ENCODE data around the gene ZNF527.
A peak's percentile ranks its signal among the peaks of the same experiment; 100 is the strongest.
"Not testable (repeated sequence)": the region's sequence is repeated elsewhere in the genome, so short reads cannot be mapped to it uniquely, and the experiment has no call there.

Gene ZNF527

DNA sequence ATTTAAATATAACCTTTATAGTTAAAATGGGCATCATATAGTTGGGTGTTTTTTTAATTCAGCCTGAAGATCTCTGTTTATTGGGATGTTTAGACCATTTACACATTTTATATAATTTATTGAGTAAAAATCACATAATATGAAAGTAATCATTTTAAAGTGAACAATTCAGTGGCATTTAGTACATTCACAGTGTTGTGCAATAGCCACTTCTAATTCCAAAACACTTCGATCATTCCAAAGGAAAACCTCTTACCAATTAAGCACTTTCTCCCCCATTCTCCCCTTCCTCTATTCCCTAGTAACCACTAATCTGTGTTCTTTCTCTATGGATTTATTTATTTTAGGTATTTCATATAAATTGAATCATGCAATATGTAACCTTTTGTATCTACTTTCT, 30.2 kb downstream of the ZNF527 start:
- DNase-seq (ENCODE audit: low read depth) = no peak
- TF ChIP-seq, protein P1, sequence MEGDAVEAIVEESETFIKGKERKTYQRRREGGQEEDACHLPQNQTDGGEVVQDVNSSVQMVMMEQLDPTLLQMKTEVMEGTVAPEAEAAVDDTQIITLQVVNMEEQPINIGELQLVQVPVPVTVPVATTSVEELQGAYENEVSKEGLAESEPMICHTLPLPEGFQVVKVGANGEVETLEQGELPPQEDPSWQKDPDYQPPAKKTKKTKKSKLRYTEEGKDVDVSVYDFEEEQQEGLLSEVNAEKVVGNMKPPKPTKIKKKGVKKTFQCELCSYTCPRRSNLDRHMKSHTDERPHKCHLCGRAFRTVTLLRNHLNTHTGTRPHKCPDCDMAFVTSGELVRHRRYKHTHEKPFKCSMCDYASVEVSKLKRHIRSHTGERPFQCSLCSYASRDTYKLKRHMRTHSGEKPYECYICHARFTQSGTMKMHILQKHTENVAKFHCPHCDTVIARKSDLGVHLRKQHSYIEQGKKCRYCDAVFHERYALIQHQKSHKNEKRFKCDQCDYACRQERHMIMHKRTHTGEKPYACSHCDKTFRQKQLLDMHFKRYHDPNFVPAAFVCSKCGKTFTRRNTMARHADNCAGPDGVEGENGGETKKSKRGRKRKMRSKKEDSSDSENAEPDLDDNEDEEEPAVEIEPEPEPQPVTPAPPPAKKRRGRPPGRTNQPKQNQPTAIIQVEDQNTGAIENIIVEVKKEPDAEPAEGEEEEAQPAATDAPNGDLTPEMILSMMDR (conservative IDR thresholded peaks at IDR 0.05; ENCODE audit: low read depth, low read length) = no peak
- H3K4me3 ChIP-seq (ENCODE audit: low read depth, low read length) = no peak overlapping the region

DNA sequence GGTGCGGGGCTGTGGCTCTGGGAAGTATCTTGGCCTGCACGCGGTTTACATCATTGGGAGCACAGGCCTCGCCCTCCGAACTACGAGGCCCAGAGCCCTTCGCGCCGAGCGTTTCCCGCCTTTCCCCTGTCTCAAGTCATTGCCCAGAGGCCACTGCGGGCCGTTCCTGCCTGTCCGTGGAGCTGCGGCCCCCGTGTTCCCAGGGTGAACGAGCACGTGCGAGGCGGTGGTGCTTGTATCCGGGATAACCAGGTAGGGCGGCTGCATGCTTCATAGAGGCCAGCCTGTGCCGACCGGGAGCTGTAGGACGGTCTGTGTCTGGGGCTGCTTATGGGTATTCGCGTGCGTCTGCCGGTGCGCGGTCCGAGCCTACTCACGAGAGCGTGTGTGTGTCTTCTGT, 32.5 kb downstream of the ZNF527 start:
- H3K4me3 ChIP-seq (ENCODE audit: low read depth, low read length) = no peak overlapping the region
- TF ChIP-seq, protein P1 (conservative IDR thresholded peaks at IDR 0.05; ENCODE audit: low read depth, low read length) = no peak
- no peak for DNase-seq (ENCODE audit: low read depth)

DNA sequence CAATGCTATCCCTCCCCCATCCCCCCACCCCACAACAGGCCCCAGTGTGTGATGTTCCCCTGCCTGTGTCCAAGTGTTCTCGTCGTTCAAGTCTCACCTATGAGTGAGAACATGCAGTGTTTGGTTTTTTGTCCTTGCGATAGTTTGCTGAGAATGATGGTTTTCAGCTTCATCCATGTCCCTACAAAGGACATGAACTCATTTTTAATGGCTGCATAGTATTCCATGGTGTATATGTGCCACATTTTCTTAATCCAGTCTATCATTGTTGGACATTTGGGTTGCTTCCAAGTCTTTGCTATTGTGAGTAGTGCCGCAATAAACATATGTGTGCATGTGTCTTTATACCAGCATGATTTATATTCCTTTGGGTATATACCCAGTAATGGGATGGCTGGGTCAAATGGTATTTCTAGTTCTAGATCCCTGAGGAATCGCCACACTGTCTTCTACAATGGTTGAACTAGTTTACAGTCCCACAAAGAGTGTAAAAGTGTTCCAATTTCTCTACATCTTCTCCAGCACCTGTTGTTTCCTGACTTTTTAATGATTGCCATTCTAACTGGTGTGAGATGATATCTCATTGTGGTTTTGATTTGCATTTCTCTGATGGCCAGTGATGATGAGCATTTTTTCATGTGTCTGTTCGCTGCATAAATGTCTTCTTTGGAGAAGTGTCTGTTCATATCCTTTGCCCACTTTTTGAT, 35.4 kb downstream of the ZNF527 start:
- DNase-seq (ENCODE audit: low read depth); H3K4me3 ChIP-seq (ENCODE audit: low read depth, low read length): not testable (repeated sequence)

DNA sequence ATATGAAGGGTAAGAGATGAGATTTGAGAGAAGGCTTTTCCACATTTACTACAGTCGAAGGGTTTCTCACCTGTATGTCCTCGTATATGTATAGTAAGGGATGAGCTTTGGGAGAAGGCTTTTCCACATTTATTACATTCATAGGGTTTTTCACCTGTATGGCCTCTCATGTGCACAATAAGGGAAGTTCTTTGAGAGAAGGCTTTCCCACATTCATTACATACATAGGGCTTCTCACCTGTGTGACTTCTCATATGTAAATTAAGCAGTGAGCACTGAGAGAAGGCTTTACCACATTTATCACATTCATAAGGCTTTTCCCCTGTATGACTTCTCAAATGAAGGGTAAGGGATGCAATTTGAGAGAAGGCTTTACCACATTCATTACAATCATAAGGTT, 41.8 kb downstream of the ZNF527 start:
- no peak overlapping the region for H3K4me3 ChIP-seq (ENCODE audit: low read depth, low read length)
- no peak for DNase-seq (ENCODE audit: low read depth)
- TF ChIP-seq, protein P1 (conservative IDR thresholded peaks at IDR 0.05; ENCODE audit: low read depth, low read length) = no peak

DNA sequence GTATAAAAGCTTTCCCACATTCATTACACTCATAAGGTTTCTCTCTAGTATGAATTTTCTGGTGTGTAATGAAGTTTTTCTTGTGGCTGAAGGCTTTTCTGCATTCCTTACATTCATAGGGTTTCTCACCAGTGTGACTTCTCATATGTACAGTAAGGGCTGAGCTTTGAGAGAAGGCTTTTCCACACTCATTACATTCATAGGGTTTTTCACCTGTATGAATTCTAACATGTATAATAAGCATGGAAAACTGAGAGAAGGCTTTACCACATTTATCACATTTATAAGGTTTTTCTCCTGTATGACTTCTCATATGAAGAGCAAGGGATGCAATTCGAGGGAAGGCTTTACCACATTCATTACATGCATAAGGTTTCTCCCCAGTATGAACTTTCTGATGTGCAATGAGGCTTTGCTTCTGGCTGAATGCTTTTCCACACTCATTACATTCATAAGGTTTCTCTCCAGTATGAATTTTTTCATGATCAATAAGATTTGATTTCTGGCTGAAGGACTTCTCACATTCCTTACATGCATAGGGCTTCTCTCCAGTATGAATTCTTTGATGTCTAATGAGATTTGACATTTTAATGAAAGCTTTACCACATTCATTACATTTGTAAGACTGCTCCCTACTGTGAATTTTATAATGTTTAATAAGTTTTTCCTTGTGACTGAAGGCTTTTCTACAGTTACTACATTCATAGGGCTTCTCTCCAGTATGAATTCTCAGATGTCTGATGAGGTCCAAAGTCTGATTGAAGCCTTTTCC, 42.6 kb downstream of the ZNF527 start:
- TF ChIP-seq, protein P1 (conservative IDR thresholded peaks at IDR 0.05; ENCODE audit: low read depth, low read length) = no peak
- DNase-seq (ENCODE audit: low read depth) = peak; percentile 8
- no peak overlapping the region for H3K4me3 ChIP-seq (ENCODE audit: low read depth, low read length)
